Erythroblast (primary cell): ENCODE measurements around the gene PATE2.

Experiments
- GATA1 ChIP-seq: IDR thresholded peaks from 2 replicates; pipeline ENCODE4 v1.6.1; 2011; ENCODE audit warnings: low read depth, mild to moderate bottlenecking, control low read depth, low read length, moderate library complexity
- POLR2A ChIP-seq: IDR thresholded peaks from 2 replicates; pipeline ENCODE4 v1.6.1; 2011; ENCODE audit warnings: mild to moderate bottlenecking, low read length

GRCh38 chr11:125728969-125729368 lies 49.7 kb downstream of the PATE2 start:
- TF ChIP-seq POLR2A (no peak), GATA1 (no peak)
